GM21576 (cell line): ENCODE measurements around the gene USH2A.

Experiments
- ATAC-seq: cut with Tn5 transposase; IDR thresholded peaks from one replicate; pipeline ENCODE4 v1.9.1; 2021; ENCODE audit warnings: mild to moderate bottlenecking, moderate library complexity; ENCODE audit not compliant: unreplicated experiment

The USH2A gene

DNA sequence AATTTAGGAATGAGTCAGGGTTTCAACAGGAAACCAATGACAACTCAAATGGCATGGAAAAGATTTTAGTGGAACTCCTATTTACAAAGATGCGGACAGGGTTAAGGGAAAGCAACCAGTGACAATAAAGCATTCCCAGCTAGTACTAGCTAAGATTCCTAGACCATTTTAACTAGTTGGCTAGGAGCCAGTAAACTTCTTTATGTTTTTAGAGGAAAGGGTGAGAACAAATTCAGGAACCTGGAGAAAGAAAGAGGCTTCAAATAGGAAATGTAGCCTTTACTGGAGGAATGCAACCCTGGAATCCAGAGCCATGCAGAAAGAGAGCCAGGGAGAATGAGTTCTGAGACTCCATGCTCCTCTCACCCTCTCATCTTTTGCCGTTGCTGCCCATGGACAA, 439.6 kb downstream of the USH2A start:
- no peak for ATAC-seq

DNA sequence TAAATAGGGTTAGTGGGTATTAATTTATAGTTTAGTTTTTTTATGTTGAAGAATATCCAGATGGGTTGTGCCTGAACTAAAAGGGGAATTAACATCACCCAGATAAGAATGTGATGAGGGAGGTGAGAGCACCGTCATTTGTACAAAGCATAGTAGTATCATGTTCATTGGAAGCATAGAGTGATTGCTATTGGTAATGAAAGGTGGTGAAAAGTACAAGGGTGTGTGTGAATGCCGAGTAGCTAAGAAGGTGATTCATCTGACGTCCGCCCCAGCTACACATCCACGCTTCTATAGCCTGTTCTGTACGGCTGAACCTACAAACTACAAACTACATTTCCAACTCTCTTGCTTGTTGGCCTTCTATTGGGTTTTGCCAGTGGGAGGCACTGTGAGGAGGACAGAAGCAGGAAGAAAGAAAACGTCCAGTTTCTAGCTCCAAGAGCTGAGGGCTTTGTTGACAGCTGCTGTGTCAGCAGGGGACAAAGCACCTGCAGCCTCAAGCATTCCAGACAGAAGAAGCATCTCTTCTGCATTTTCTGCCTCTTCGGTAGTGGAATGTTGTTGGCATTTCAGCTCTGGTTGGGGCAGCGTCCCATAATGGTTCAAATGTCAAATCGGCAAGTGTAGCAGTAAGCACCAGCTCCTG, 451.3 kb downstream of the USH2A start:
- ATAC-seq: no peak

DNA sequence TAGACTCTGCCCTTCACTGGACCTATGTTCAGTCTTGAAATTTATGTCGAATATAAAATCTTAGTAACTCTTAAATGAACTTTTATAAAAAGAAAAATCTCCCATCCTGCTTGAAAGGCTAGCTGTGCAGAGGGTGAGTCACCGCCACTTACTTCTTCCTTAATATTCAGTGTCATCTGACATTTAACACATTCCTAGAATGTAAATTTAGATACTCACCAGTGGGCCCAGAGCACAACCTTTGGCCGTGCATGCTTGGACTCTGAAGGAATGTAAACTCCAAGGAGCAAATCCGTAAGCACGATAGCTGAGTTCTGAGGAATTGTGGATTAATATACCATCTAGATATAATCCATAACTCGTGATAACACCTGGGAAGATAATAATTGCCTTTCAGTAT, 452.8 kb downstream of the USH2A start:
- no peak for ATAC-seq

- ATAC-seq: no peak
These were observed 459.6 kb downstream of the USH2A start for GRCh38 chr1:215963621-215964020.

DNA sequence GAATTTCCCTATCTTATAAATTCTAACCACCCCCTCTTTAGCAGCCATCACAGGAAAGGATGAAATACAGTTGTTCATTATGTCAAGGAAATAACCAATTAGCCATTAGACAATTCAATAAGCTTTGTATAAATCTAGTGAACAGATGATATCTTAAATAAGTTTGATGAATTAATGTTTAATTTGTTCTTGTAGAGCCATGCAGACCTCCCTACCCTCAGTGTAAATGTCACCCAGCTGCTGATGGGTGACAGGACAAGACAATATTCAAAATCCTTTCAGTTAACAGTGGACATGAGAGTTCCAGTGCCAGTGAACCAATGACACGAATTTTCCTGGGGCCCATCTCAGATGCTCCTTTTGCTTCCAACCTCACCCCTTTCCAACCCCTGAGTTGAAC, 460.2 kb downstream of the USH2A start:
- ATAC-seq: no peak

DNA sequence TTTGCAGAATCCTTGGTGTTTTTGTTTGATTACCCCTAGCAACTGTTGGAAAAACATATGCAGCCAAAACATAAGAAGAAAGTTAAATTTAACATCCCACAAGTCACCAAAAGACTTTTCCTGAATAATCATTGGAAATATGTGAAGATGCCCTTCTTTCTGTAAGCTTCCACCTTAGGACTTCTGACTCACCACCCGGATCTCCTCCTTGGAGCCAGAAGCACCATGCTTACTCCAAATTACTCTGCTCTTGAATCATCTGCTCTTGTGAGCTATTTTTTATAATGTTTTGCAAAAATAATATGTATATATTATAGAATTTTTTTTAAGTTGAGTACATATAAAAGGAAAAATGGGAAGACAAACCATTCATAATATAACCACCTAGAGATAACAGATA, 464.4 kb downstream of the USH2A start:
- ATAC-seq: no peak

GRCh38 chr1:215957663-215958062, 465.6 kb downstream of the USH2A start:
- ATAC-seq: no peak

GRCh38 chr1:215932558-215932957, 490.7 kb downstream of the USH2A start:
- no peak for ATAC-seq

DNA sequence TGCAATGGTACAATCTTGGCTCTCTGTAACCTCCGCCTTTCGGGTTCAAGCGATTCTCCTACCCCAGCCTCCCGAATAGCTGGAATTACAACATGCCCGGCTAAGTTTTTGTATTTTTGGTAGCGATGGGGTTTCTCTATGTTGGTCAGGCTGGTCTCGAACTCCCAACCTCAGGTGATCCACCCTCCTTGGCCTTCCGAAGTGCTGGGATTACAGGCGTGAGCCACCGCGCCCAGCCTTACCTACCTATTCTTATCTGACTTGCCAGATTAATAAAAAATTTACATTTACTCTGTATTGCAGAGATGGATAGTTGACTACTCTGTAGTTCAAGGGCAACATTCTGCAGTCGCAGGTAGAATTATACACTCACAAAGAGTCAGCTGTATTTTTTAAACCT, 496.6 kb downstream of the USH2A start:
- ATAC-seq: no peak

DNA sequence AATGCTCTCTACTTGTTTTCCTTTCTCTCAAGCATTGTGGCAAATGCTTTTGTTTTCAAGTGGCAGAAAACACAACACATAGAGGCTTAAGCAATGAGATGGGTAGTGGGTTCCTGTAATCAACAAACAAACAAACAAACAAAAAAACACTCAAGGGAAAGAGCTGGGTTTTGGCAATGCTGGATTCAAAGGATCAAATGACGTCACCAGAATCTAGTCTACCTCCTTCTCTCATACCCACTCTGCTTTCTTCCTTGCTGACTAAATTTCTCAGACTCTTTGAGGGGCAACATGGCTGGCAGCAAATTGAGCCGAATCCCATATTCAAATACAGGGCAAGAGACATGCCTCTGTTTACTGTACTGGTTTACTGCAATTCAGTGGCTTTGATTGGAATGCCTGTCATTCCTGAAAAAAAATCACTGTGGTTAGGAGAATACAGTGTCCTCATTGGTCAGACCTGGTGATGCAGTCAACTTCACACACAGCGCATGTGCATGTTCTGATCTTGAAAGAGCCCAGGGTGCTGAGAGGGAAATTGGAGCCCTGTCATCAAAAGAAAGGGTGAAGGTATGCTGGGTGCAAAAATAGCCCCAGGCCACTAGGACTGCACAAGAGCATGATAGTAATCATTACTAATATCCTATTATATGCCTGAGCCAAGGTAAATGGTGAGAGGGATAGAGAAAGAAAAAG, 500.0 kb downstream of the USH2A start:
- ATAC-seq: no peak

- ATAC-seq: no peak
These were observed 511.8 kb downstream of the USH2A start for GRCh38 chr1:215911406-215911968.

- no peak for ATAC-seq
These were observed 517.6 kb downstream of the USH2A start for GRCh38 chr1:215905493-215906115.

DNA sequence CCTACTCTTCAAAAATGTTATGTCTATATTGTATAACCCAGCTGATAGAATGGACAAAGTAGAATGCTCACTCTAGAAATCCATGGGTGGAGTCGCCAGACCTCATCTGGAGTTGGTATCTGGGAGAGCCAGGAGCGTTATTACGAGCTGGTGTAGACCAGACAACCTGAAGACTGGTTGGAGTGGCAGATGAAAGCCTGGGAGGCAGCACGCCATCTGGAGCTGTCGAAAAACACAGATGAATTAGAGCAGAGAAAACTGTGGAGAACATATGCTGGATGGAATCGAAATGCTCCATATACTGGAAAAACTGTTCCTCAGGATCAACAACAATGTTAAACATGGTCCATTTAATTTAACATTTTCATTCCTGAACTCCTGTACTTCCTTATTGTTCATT, 522.6 kb downstream of the USH2A start:
- no peak for ATAC-seq

- no peak for ATAC-seq
These were observed 523.3 kb downstream of the USH2A start for GRCh38 chr1:215899901-215900300.

DNA sequence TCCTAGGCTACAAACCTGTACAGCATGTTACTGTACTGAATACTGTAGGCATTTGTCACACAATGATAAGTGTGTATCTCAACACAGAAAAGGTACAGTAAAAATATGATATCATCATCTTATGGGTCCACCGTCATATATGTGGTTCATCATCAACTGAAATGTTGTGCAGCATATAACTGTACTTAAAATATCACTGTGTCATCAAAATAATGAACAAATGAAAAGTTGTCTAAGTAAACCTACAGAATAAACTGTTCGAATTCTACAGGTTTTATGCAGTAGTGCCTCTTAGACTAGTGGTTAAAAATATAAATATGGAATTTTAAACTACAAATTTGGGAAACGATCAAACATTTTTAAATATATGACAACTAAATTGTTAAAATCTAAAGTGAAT, 527.4 kb downstream of the USH2A start:
- no peak for ATAC-seq

DNA sequence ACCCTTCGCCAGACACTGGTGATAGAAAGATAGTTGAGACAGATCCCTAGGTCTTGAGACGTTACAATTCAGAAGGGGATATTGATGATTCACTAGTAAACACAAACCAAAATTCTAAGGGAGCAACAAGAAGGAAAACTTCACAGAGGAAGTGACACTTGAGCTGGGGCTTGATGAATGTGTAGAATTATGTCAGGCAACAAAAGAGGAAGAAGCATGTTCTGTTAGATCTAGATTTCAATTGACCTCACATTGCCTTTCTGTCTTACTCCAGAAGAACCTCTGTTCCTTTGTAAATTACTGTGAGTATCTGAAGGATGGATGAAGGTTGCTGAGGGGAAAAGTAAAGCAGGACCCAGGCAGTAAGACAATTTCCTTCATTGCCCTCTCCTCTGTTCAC, 528.0 kb downstream of the USH2A start:
- no peak for ATAC-seq

- ATAC-seq: no peak
These were observed 528.6 kb downstream of the USH2A start for GRCh38 chr1:215894617-215895016.

DNA sequence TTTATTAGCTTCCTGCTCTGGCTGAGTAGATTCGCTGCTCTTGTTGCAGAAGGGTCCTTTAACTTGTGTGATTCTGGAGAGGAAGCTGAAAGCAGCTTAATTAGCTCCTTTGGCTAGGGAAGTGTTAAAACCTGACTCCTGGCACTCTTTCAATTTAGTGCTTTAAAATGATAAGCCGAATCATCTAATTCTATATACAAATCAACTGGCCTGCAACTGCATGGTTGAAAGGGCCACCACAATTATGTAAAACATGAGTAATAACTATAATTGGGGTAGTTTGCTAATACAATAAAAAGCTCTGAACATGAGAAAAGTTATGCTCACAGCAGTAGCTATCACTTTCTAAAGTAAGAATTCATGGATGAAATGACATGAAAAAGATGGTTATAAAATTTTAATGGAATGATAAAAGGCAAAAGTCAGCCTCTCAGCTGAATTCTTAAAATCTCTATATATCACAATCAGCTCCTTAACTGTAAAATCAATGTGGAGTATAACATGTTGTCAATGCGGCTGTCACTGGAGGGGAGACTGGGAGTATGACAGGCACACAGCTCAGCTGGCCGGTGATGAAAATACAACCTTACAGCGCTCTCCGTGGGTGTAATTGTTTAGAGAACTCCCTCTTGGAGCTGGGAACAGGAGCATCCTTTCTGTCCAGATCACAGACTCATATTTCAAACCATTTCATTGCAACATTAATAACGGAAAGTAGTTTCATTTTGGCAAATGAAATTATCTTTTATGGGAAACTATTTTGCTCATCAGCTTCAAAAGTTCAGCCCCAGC, 531.8 kb downstream of the USH2A start:
- ATAC-seq: no peak

DNA sequence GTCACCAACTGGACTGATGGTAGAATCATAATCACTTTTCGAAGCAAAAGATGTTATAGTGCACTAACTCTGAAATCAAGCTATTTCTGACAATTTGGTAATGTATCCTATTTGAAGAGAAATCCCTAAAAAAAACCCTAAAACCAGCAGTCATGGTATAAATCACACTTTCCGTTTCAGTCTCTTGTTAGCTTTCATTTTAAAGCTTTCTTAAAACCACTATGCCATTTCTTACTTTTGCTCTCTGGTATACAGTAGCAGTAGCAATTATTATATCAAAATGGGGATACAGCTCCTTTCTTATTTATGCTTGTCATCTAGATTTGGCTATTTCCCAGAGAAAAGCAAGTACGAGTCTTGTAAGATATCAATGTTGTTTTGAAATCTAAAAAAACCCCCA, 532.8 kb downstream of the USH2A start:
- peak; percentile 65 for ATAC-seq

- no peak for ATAC-seq
These were observed 533.4 kb downstream of the USH2A start for GRCh38 chr1:215889871-215890270.

GRCh38 chr1:215888159-215888558, 535.1 kb downstream of the USH2A start:
- no peak for ATAC-seq
